Heart right ventricle (tissue), 16 donors: ENCODE results near the gene KMT2D. TPM values are rescaled to one million over a fixed set of nuclear protein-coding genes. Genes with fewer than 3 reads are reported as not detected.

Experiments used
- ATAC-seq, 8 donors: fragments of 200-7000 bp; cut with Tn5 transposase; one replicate each; pipeline ENCODE4 v1.9.1; 2020; ENCODE audit warnings: mild to moderate bottlenecking in 8 of 8, moderate library complexity in 8 of 8, moderate number of reproducible peaks in 1 of 8
- DNase-seq, 2 donors: peaks; one replicate each; pipeline ENCODE4 v3.0.0-alpha.2; 2020
- H3K27ac ChIP-seq, 10 donors: fragments of 200-600 bp; sonication (generic) in 2 of 10; one replicate each; pipeline versions ENCODE4 v1.5.0 to v1.8.0; 2020 to 2022; ENCODE audit warnings: mild to moderate bottlenecking in 3 of 10
- H3K27me3 ChIP-seq, 7 donors: fragments of 200-600 bp; one replicate each; pipeline ENCODE4 v1.8.0; 2021 to 2022; ENCODE audit warnings: mild to moderate bottlenecking in 2 of 7
- H3K36me3 ChIP-seq, 9 donors: fragments of 200-600 bp; sonication (generic) in 1 of 9; one replicate each; pipeline versions ENCODE4 v1.5.0 to v1.8.0; 2020 to 2022; ENCODE audit warnings: mild to moderate bottlenecking in 2 of 9
- H3K4me1 ChIP-seq, 9 donors: fragments of 200-600 bp; sonication (generic) in 1 of 9; one replicate each; pipeline versions ENCODE4 v1.5.0 to v1.8.0; 2020 to 2022; ENCODE audit warnings: mild to moderate bottlenecking in 4 of 9
- H3K4me3 ChIP-seq, 10 donors: fragments of 200-600 bp; sonication (generic) in 2 of 10; one replicate each; pipeline versions ENCODE4 v1.5.0 to v1.8.0; 2020 to 2022; ENCODE audit warnings: mild to moderate bottlenecking in 7 of 10, moderate library complexity in 2 of 10
- H3K9me3 ChIP-seq, 11 donors: fragments of 200-600 bp in 10 of 11; sonication (generic) in 2 of 11; one replicate each; pipeline versions ENCODE4 v1.5.0 to v1.8.0; 2013 to 2022; ENCODE audit warnings: mild to moderate bottlenecking in 2 of 11, control low read depth in 1 of 11, moderate library complexity in 1 of 11
- CTCF ChIP-seq, 9 donors: fragments of 200-600 bp; sonication (generic) in 2 of 9; IDR thresholded peaks; one replicate each; pipeline versions ENCODE4 v1.5.0 to v1.8.0; 2021 to 2022; ENCODE audit warnings: antibody characterized with exemption in 9 of 9, mild to moderate bottlenecking in 5 of 9, moderate library complexity in 1 of 9
- WGBS, 2 donors: extraction: QIAGEN DNeasy Blood & Tissue Kit; methylation state at CpG; one replicate each; pipeline ENCODE4 v1.1.7; 2013; ENCODE audit warnings: inconsistent platforms in 1 of 2; 5-methylcytosine and 5-hydroxymethylcytosine counted together
- intact Hi-C, 10 donors: fragments of 100-400 bp; cut with DNase I; formaldehyde crosslinking; loops; one replicate each; pipeline versions ENCODE4 v1.11.1 to v1.14.2; 2022
- polyA plus RNA-seq, 2 donors: library from polyadenylated mRNA; stranded (reverse); fragments of 200-250 nt; gene quantifications; one replicate each; pipeline ENCODE4 v1.2.3, GENCODE V29; 2013
- total RNA-seq, 10 donors: library from RNA; stranded (reverse); fragmentation: NEBNext Ultra II Directional in 3 of 10; extraction: Animal tissue kit (Norgen Biotek cat#: 25700) in 3 of 10; gene quantifications; one replicate each; pipeline versions ENCODE4 v1.2.1 to v1.2.4, GENCODE V29; 2021 to 2023
- donor health status: Arrhythmogenic right ventricular cardiomyopathy.
- donor health status: ischemic (EF 13 %, LVEDD 7.1; RV severe dilation, severe dysfunction).
- donor health status: healthy with polysubstance abuse.
- donor health status: DM: no; HTN: yes; CAD: no.
- donor health status: DM: no; HTN: no; CAD: no.
- donor health status: ischemic (EF 25% LVEDD 6.9; RV normal size, moderate dysfunction).
- donor health status: ischemic (EF 25% LVEDD 5.7; RV mildly dilated, moderate dysfunction).
- donor health status: healthy.
- donor health status: DM: yes; HTN: yes; CAD: no.
- donor health status: Ischemic cardiomyopathy.
- donor health status: ischemic (EF 35%, LVEDD 5.7; RV mildly dilated, moderate dysfunction).
- donor health status: nonischemic (EF 11% LVEDD 7.7; RV severe dilation, severe dysfunction).
- donor health status: DM: yes; HTN: yes; CAD: no.
- donor health status: PGD.
- donor health status: ischemic (EF 29% LVEDD 5.4; RV normal size, mild dysfunction).
- donor health status: nonischemic (EF 23%, LVEDD 6.1; RV moderate dilation, normal function).

Gene KMT2D
- total and polyA plus RNA-seq, 12 donors: 9.6 to 65.3 (median 54.2) TPM

- intact Hi-C loops: no loop called here
- Histone ChIP-seq H3K27me3 (no peaks in the 10 kb centered on the region), H3K27ac (no peak overlapping the region), H3K36me3 (peaks cover 5 to 100% (median 89%) of the 10 kb centered on the region in 9 donors), H3K9me3 (no peaks in the 10 kb centered on the region), H3K4me3 (no peak overlapping the region), H3K4me1 (peaks cover 0 to 15% (median 3%) of the 10 kb centered on the region in 9 donors)
- TF ChIP-seq CTCF (IDR thresholded peaks at IDR 0.05): no peak
- ATAC-seq (no peak), DNase-seq (no peak)
- WGBS, 2 donors: 85 to 93% methylated on average over 4 of the region's 4 CpGs
Measured at GRCh38 chr12:49036029-49036428, 24.6 kb downstream of the KMT2D start.

- Histone ChIP-seq H3K9me3 (no peaks in the 10 kb centered on the region), H3K4me3 (no peak overlapping the region), H3K27ac (peak overlapping the region in 1 of 10 donors; percentile 41), H3K36me3 (peaks cover 1 to 100% (median 77%) of the 10 kb centered on the region in 9 donors), H3K27me3 (no peaks in the 10 kb centered on the region), H3K4me1 (peaks cover 0 to 15% (median 3%) of the 10 kb centered on the region in 9 donors)
- intact Hi-C loops: no loop called here
- WGBS, 2 donors: 81 to 87% methylated on average over 4 of the region's 4 CpGs
- ATAC-seq: peak in 3 of 8 donors; percentile 4 to 7 (median 7)
- DNase-seq: no peak
- no peak for TF ChIP-seq CTCF (IDR thresholded peaks at IDR 0.05)
Measured at GRCh38 chr12:49034286-49034622, 26.3 kb downstream of the KMT2D start.

- H3K27ac ChIP-seq: peak overlapping the region in 1 of 10 donors; percentile 41
- no peaks in the 10 kb centered on the region for H3K27me3 ChIP-seq
- WGBS, 2 donors: 69 to 76% methylated on average over 12 of the region's 12 CpGs
- intact Hi-C loops: no loop called here
- H3K4me3 ChIP-seq: no peak overlapping the region
- DNase-seq: peak in 1 of 2 donors; percentile 12
- no peaks in the 10 kb centered on the region for H3K9me3 ChIP-seq
- H3K36me3 ChIP-seq: peaks cover 0 to 100% (median 77%) of the 10 kb centered on the region in 9 donors
- ATAC-seq: peak in 5 of 8 donors; percentile 10 to 54 (median 28)
- H3K4me1 ChIP-seq: peaks cover 0 to 15% (median 3%) of the 10 kb centered on the region in 9 donors
- TF ChIP-seq CTCF (IDR thresholded peaks at IDR 0.05): no peak
Measured at GRCh38 chr12:49033611-49034285, 26.8 kb downstream of the KMT2D start.

GRCh38 chr12:49032679-49033447 lies 27.7 kb downstream of the KMT2D start:
- Histone ChIP-seq H3K27me3 (no peaks in the 10 kb centered on the region), H3K4me1 (peaks cover 0 to 15% (median 3%) of the 10 kb centered on the region in 9 donors), H3K4me3 (no peak overlapping the region), H3K27ac (peak overlapping the region in 1 of 10 donors; percentile 10), H3K9me3 (no peaks in the 10 kb centered on the region), H3K36me3 (peaks cover 0 to 100% (median 78%) of the 10 kb centered on the region in 9 donors)
- intact Hi-C loops: no loop called here
- peak in 1 of 2 donors; percentile 10 for DNase-seq
- ATAC-seq: peak in 3 of 8 donors; percentile 3 to 13 (median 9)
- no peak for TF ChIP-seq CTCF (IDR thresholded peaks at IDR 0.05)
- WGBS, 2 donors: 81 to 85% methylated on average over 3 of the region's 3 CpGs
